Calu3 (cell line): Measurements from ENCODE around the gene SPG7. TPM values are rescaled to one million over a fixed set of nuclear protein-coding genes. Genes with fewer than 3 reads are reported as not detected.

Source experiments
- BruUV-seq: library from RNA; stranded (reverse); fragments of 400-500 nt; replicated peaks from 2 replicates; lab custom pipeline; 2021; lab: Mats Ljungman, UMichigan
- CTCF ChIA-PET: fragments of 300-600 bp; sonication (Branson Sonifier 250); formaldehyde crosslinking; loops from one replicate; lab custom pipeline; 2022; ENCODE audit warnings: antibody characterized with exemption; lab: Charles Lee
- DNase-seq: peaks from one replicate; pipeline ENCODE4 v3.0.0; 2022
- H3K27ac Mint-ChIP-seq: one replicate; pipeline ENCODE4 v1.8.0; 2022; ENCODE audit warnings: mixed read lengths; ENCODE audit not compliant: unreplicated experiment
- H3K27me3 Mint-ChIP-seq: one replicate; pipeline ENCODE4 v1.8.0; 2022; ENCODE audit warnings: mixed read lengths; ENCODE audit not compliant: unreplicated experiment
- H3K36me3 Mint-ChIP-seq: one replicate; pipeline ENCODE4 v1.8.0; 2022; ENCODE audit warnings: mild to moderate bottlenecking, moderate library complexity, mixed read lengths; ENCODE audit not compliant: insufficient read depth, unreplicated experiment
- H3K4me1 Mint-ChIP-seq: one replicate; pipeline ENCODE4 v1.8.0; 2022; ENCODE audit warnings: mild to moderate bottlenecking, low read depth, mixed read lengths; ENCODE audit not compliant: unreplicated experiment
- H3K4me3 Mint-ChIP-seq: one replicate; pipeline ENCODE4 v1.8.0; 2022; ENCODE audit warnings: mild to moderate bottlenecking, low read depth, moderate library complexity, mixed read lengths; ENCODE audit not compliant: unreplicated experiment
- H3K9me3 Mint-ChIP-seq: one replicate; pipeline ENCODE4 v1.8.0; 2022; ENCODE audit warnings: low read depth, mixed read lengths; ENCODE audit not compliant: unreplicated experiment
- intact Hi-C: fragments of 100-400 bp; cut with micrococcal nuclease; formaldehyde crosslinking; loops from one replicate; pipeline ENCODE4 v1.10.0; 2022; ENCODE audit not compliant: unreplicated experiment
- total RNA-seq: library from RNA; stranded (reverse); gene quantifications from 2 replicates; pipeline ENCODE4 v1.2.3, GENCODE V29; 2022
- TF ChIP-seq, protein P1 (sequence below): fragments of 200-600 bp; IDR thresholded peaks from one replicate; pipeline ENCODE4 v1.8.0; 2022; ENCODE audit warnings: antibody characterized with exemption; ENCODE audit not compliant: unreplicated experiment

Gene SPG7
- total RNA-seq, 1 experiment from 2014 or later, result 174 TPM

DNA sequence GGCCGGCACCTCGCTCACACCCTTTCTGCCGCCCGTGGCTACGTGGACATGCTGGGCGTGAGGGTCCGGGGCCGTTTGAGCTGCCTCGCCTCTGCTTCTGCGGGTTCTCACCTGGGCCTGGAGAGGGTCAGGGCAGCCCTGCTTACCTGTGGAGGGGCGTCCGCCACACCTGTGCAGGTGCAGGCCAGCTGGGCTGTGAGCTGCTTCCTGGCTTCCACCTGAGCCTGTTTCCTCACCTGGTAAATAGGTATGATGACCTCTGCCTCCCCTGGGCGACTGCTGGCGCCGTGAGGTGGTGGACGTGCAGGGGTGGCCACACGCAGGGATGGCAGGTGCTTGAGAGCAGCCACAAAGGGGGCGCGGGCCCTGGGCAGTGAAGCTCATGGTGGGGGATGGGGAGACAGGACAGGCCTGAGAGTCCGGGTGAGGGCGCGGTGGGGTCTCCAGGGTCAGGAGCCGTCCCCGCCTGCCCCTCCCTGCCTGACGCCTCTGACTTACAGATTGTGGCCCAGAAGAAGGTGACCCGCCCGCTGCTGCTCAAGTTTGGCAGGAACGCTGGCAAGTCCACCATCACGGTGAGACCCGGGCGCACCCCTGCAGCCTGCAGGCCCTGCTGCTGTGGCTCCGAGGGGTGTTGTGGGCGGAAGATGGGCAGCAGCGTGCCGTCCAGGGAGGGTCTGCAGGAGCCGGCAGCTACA lies 75.1 kb downstream of the SPG7 start:
- Mint-ChIP-seq H3K9me3 (no peaks in the 10 kb centered on the region), H3K27ac (no peak overlapping the region), H3K27me3 (no peaks in the 10 kb centered on the region), H3K36me3 (peaks cover 26% of the 10 kb centered on the region), H3K4me3 (no peak overlapping the region), H3K4me1 (no peaks in the 10 kb centered on the region)
- CTCF ChIA-PET, result interaction anchor here (1.6 kb wide), 1 partner anchor 32 kb away, joined by 3 read pairs; no protein-coding TSS in a partner anchor
- intact Hi-C loops, result loop anchor here (5.0 kb wide), 1 partner anchor 59 kb away; no protein-coding TSS in a partner anchor
- TF ChIP-seq, protein P1, sequence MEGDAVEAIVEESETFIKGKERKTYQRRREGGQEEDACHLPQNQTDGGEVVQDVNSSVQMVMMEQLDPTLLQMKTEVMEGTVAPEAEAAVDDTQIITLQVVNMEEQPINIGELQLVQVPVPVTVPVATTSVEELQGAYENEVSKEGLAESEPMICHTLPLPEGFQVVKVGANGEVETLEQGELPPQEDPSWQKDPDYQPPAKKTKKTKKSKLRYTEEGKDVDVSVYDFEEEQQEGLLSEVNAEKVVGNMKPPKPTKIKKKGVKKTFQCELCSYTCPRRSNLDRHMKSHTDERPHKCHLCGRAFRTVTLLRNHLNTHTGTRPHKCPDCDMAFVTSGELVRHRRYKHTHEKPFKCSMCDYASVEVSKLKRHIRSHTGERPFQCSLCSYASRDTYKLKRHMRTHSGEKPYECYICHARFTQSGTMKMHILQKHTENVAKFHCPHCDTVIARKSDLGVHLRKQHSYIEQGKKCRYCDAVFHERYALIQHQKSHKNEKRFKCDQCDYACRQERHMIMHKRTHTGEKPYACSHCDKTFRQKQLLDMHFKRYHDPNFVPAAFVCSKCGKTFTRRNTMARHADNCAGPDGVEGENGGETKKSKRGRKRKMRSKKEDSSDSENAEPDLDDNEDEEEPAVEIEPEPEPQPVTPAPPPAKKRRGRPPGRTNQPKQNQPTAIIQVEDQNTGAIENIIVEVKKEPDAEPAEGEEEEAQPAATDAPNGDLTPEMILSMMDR, result no peak
- no TSS peak for BruUV-seq
- DNase-seq, result no peak

DNA sequence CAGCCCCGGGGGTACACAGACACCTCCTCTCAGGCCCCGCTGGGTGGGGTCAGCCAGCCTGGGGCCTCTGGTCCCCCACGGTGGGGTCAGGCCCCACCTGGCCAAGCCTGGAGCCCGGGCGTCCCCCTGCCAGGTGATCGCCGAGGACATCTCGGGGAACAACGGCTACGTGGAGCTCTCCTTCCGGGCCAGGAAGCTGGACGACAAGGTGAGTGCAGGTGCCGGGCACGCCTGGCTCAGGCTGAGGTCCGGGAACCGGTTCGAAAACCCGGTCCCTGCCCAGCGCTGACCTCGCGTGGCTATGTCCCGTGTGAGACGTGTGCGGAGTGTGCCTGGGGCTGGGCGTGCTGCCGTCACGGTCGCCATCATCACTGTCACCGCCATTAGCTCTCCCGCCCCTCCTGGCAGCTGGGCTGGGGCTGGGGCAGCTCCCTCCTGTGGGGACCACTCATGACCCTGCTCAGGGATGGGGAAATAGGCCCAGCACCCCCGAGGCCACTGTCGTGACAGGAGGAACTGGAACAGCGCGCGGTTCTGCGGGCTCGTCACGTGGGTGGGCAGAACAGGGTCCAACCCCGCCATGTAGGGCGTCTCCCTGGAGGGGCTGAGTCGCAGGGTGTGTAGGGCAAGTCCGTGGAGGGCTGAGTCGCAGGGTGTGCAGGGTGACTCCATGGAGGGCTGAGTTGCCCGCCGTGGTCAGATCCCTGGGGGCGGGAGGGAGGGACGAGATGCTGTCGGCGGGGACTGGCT lies 75.9 kb downstream of the SPG7 start:
- no peak overlapping the region for H3K4me3 Mint-ChIP-seq
- H3K36me3 Mint-ChIP-seq, result peaks cover 21% of the 10 kb centered on the region
- BruUV-seq, result no TSS peak
- TF ChIP-seq, protein P1, result no peak
- no peak overlapping the region for H3K27ac Mint-ChIP-seq
- no peaks in the 10 kb centered on the region for H3K9me3 Mint-ChIP-seq
- CTCF ChIA-PET, result interaction anchor here (1.6 kb wide), 1 partner anchor 31 kb away, joined by 3 read pairs; no protein-coding TSS in a partner anchor
- no peaks in the 10 kb centered on the region for H3K4me1 Mint-ChIP-seq
- DNase-seq, result no peak
- no peaks in the 10 kb centered on the region for H3K27me3 Mint-ChIP-seq
- intact Hi-C loops, result loop anchor here (5.0 kb wide), 1 partner anchor 58 kb away; no protein-coding TSS in a partner anchor

DNA sequence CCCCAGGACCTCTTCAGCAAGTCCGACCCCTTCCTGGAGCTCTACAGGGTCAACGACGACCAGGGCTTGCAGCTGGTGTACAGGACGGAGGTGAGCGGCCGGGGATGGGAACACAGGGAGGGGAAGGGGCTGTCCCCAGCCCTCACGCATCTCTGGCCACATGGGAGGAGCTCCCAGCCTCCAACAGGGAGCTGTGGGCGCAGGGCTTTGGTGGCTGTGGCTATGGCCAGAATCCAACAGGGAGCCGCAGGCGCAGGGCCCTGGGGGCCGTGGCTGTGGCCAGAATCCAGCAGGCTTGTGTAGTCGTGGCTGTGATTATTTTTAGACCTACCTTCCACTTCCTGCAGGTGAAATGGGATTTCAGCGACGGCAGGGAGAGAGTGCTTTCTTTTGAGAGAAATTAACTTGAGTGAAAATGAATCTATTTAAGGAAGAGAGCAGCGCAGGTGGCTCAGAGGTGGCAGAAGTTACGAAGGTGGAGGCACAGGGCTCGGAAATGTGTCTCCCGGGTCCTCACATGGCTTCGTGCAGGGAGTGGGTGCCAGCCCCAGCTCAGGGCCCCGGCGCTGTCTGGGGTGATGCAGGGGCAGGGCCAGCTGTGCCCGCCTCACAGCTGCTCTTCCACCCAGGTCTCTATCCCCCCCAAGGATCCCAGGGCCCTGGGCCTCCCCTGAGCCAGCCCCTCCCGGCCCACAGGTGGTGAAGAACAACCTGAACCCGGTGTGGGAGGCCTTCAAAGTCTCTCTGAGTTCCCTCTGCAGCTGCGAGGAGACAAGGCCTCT lies 76.8 kb downstream of the SPG7 start:
- Mint-ChIP-seq H3K9me3 (no peaks in the 10 kb centered on the region), H3K4me3 (no peak overlapping the region), H3K27me3 (no peaks in the 10 kb centered on the region), H3K36me3 (peaks cover 21% of the 10 kb centered on the region), H3K4me1 (no peaks in the 10 kb centered on the region), H3K27ac (no peak overlapping the region)
- TF ChIP-seq, protein P1, result no peak
- DNase-seq, result no peak
- no TSS peak for BruUV-seq
- intact Hi-C loops, result loop anchor here (5.0 kb wide), 1 partner anchor 57 kb away; no protein-coding TSS in a partner anchor
- CTCF ChIA-PET, result interaction anchor here (1.0 to 1.6 kb wide), 2 partner anchors 30 to 86 kb away, joined by 3 read pairs; no protein-coding TSS in a partner anchor

DNA sequence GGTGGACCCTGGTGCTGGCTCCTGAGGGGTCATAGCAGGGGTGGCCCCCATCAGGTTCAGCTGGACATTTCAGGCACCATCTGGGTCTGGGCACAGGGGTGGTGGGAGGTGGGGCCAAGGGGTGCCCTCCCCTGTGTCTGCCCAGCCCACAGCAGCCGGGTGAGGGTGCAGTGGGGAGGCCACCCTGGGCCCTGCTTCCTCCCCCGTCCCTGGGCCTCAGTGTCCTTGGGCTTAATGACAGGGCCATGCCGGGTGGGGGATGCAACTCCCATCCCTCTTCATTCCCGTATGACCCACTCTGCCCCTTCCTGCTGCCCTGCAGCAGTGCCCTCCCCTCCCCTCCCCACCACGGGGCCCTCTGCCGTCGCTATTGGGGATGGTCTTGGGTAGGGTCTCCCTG lies 78.0 kb downstream of the SPG7 start:
- TF ChIP-seq, protein P1, result no peak
- no peaks in the 10 kb centered on the region for H3K27me3 Mint-ChIP-seq
- DNase-seq, result no peak
- H3K4me3 Mint-ChIP-seq, result no peak overlapping the region
- no peaks in the 10 kb centered on the region for H3K9me3 Mint-ChIP-seq
- no TSS peak for BruUV-seq
- CTCF ChIA-PET, result no interaction called here
- no peaks in the 10 kb centered on the region for H3K4me1 Mint-ChIP-seq
- intact Hi-C loops, result no loop called here
- peaks cover 21% of the 10 kb centered on the region for H3K36me3 Mint-ChIP-seq
- H3K27ac Mint-ChIP-seq, result no peak overlapping the region
